ENCODE measurements around the gene RSPH10B2.

- TF ChIP-seq POLR2A (IDR thresholded peaks at IDR 0.05; ENCODE audit: low read depth, low read length): no peak
- TF ChIP-seq TAF1 (IDR thresholded peaks at IDR 0.05; ENCODE audit: borderline replicate concordance, low read depth, low read length): no peak
- no peak for TF ChIP-seq POLR2AphosphoS5 (IDR thresholded peaks at IDR 0.05; ENCODE audit: low read depth, low read length)
Measured at GRCh38 chr7:6718124-6718523, 35.8 kb upstream of the RSPH10B2 start.

All from GM12892 (cell line).